Smooth muscle cell (in vitro differentiated cells): ENCODE data around the gene HAO1. TPM values are rescaled to one million over a fixed set of nuclear protein-coding genes. Genes with fewer than 3 reads are reported as not detected.

Experiments
- DNase-seq: peaks from one replicate; lab custom pipeline; 2025; ENCODE audit not compliant: unreplicated experiment; lab: John Stamatoyannopoulos, UW
- H2AFZ ChIP-seq: fragments of 200-600 bp; sonication (generic); 2 replicates; pipeline ENCODE4 v1.6.0; 2016; ENCODE audit warnings: antibody characterized with exemption, low read depth, mild to moderate bottlenecking
- H3F3A ChIP-seq: fragments of 200-600 bp; sonication (generic); 2 replicates; pipeline ENCODE4 v1.6.0; 2017; ENCODE audit warnings: antibody characterized with exemption, low read depth
- H3K27ac ChIP-seq: fragments of 200-600 bp; sonication (generic); 2 replicates; pipeline ENCODE4 v1.5.1; 2016; ENCODE audit warnings: low read depth, mild to moderate bottlenecking
- H3K27me3 ChIP-seq: fragments of 200-600 bp; sonication (generic); 2 replicates; pipeline ENCODE4 v1.6.1; 2016; ENCODE audit warnings: low read depth, mild to moderate bottlenecking
- H3K36me3 ChIP-seq: fragments of 200-600 bp; sonication (generic); 2 replicates; pipeline ENCODE4 v1.5.1; 2016; ENCODE audit warnings: low read depth
- H3K4me1 ChIP-seq: fragments of 200-600 bp; sonication (generic); 2 replicates; pipeline ENCODE4 v1.5.1; 2016; ENCODE audit warnings: low read depth
- H3K4me2 ChIP-seq: fragments of 200-600 bp; sonication (generic); 2 replicates; pipeline ENCODE4 v1.6.0; 2016; ENCODE audit warnings: mild to moderate bottlenecking
- H3K4me3 ChIP-seq: fragments of 200-600 bp; sonication (generic); 2 replicates; pipeline ENCODE4 v1.5.1; 2016; ENCODE audit warnings: mild to moderate bottlenecking
- H3K79me2 ChIP-seq: fragments of 200-600 bp; sonication (generic); 2 replicates; pipeline ENCODE4 v1.6.0; 2016; ENCODE audit warnings: low read depth, mild to moderate bottlenecking
- H3K9ac ChIP-seq: fragments of 200-600 bp; sonication (generic); 2 replicates; pipeline ENCODE4 v1.6.0; 2016; ENCODE audit warnings: low read depth
- H3K9me3 ChIP-seq: fragments of 200-600 bp; sonication (generic); replicated peaks from 2 replicates; pipeline ENCODE4 v1.5.1; 2016; ENCODE audit warnings: low read depth
- H4K20me1 ChIP-seq: fragments of 200-600 bp; sonication (generic); 2 replicates; pipeline ENCODE4 v1.6.0; 2016; ENCODE audit warnings: low read depth
- CTCF ChIP-seq: fragments of 200-600 bp; sonication (generic); IDR thresholded peaks from 2 replicates; pipeline ENCODE4 v1.5.1; 2017; ENCODE audit warnings: borderline replicate concordance, mild to moderate bottlenecking, antibody characterized with exemption; ENCODE audit not compliant: insufficient read depth, poor library complexity, severe bottlenecking
- WGBS: methylation state at CpG from one replicate; pipeline ENCODE4 v1.1.7; 2016; ENCODE audit warnings: low lambda C conversion rate; 5-methylcytosine and 5-hydroxymethylcytosine counted together
- polyA plus RNA-seq: library from polyadenylated mRNA; unstranded; fragments of >200 nt; fragmentation: Nextera tagmentation; extraction: Ambion mirVana; gene quantifications from 2 replicates; pipeline ENCODE4 v1.2.1, GENCODE V29; 2016
- total RNA-seq: library from RNA; depleted of rRNA; stranded (reverse); fragments of >200 nt; gene quantifications from 2 replicates; pipeline ENCODE4 v1.2.3, GENCODE V29; 2014

Gene HAO1
- total and polyA plus RNA-seq, 2 experiments from 2014 or later, result not detected

DNA sequence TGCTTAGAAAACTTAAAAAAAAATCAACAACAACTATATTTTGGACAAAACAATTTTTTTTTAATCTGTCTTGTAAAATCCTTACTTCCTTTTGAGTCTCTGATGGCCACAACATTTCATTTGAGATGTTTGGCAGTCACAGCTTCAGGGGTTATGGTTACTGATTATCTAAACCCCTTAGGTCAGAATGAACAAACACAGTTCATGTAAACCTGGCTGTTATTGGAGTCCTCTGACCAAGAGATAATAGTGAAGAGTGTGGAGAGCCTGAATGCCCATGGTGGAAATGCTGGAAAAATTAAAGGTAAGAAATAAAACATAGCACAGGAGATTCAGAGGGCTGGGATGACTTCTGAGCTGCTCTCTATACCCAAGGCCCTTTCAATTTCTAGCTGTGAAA is 41.1 kb upstream of the HAO1 start:
- Histone ChIP-seq H3K27ac (no peak overlapping the region), H3K27me3 (no peaks in the 10 kb centered on the region), H3K36me3 (no peaks in the 10 kb centered on the region), H4K20me1 (no peaks in the 10 kb centered on the region), H3K4me1 (peaks cover 7% of the 10 kb centered on the region), H2AFZ (no peak overlapping the region), H3K4me2 (no peak overlapping the region), H3K9me3 (no peaks in the 10 kb centered on the region), H3F3A (no peaks in the 10 kb centered on the region), H3K4me3 (no peak overlapping the region), H3K9ac (no peak overlapping the region), H3K79me2 (no peaks in the 10 kb centered on the region)
- no peak for TF ChIP-seq CTCF
- no peak for DNase-seq

GRCh38 chr20:7980332-7981046 is 40.2 kb upstream of the HAO1 start:
- no peaks in the 10 kb centered on the region for H3K27me3 ChIP-seq
- whole genome bisulfite sequencing, result 71% methylated on average over 10 of the region's 10 CpGs
- H3K4me3 ChIP-seq, result no peak overlapping the region
- peak; percentile 48 for TF ChIP-seq CTCF
- H3K27ac ChIP-seq, result no peak overlapping the region
- no peaks in the 10 kb centered on the region for H3K79me2 ChIP-seq
- no peaks in the 10 kb centered on the region for H4K20me1 ChIP-seq
- no peaks in the 10 kb centered on the region for H3K36me3 ChIP-seq
- H3K9ac ChIP-seq, result no peak overlapping the region
- H3F3A ChIP-seq, result no peaks in the 10 kb centered on the region
- peaks cover 7% of the 10 kb centered on the region for H3K4me1 ChIP-seq
- DNase-seq, result no peak
- H2AFZ ChIP-seq, result no peak overlapping the region
- H3K9me3 ChIP-seq, result no peaks in the 10 kb centered on the region
- no peak overlapping the region for H3K4me2 ChIP-seq

- no peak for TF ChIP-seq CTCF
- whole genome bisulfite sequencing, result 75% methylated on average over 5 of the region's 5 CpGs
- no peaks in the 10 kb centered on the region for H3K36me3 ChIP-seq
Measured at GRCh38 chr20:7977709-7978108, 37.5 kb upstream of the HAO1 start.

GRCh38 chr20:7975851-7976414 is 35.7 kb upstream of the HAO1 start:
- DNase-seq, result no peak

More at GRCh38 chr20:7977709-7978108, 37.5 kb upstream of the HAO1 start:
- no peak for DNase-seq
- Histone ChIP-seq H2AFZ (no peak overlapping the region), H3F3A (no peaks in the 10 kb centered on the region), H3K27ac (no peak overlapping the region), H4K20me1 (no peaks in the 10 kb centered on the region), H3K4me2 (no peak overlapping the region), H3K9me3 (no peaks in the 10 kb centered on the region), H3K27me3 (no peaks in the 10 kb centered on the region), H3K9ac (no peak overlapping the region), H3K79me2 (no peaks in the 10 kb centered on the region), H3K4me1 (no peaks in the 10 kb centered on the region), H3K4me3 (no peak overlapping the region)

More at GRCh38 chr20:7975851-7976414, 35.7 kb upstream of the HAO1 start:
- Histone ChIP-seq H3K4me3 (no peak overlapping the region), H4K20me1 (no peaks in the 10 kb centered on the region), H3K36me3 (no peaks in the 10 kb centered on the region), H3K27ac (no peak overlapping the region), H3K9me3 (no peaks in the 10 kb centered on the region), H2AFZ (no peak overlapping the region), H3K9ac (no peak overlapping the region), H3K27me3 (no peaks in the 10 kb centered on the region), H3F3A (no peaks in the 10 kb centered on the region), H3K4me1 (no peaks in the 10 kb centered on the region), H3K79me2 (no peaks in the 10 kb centered on the region), H3K4me2 (no peak overlapping the region)
- TF ChIP-seq CTCF, result no peak
- 94% methylated on average over 9 of the region's 9 CpGs for WGBS
